ENCODE results near the gene IPCEF1. TPM values are rescaled to one million over a fixed set of nuclear protein-coding genes. Genes with fewer than 3 reads are reported as not detected.

Gene IPCEF1
- total and polyA plus RNA-seq, 4 donors, result 0.46 to 2.8 (median 1.3) TPM

- TF ChIP-seq NR2F2 (IDR thresholded peaks at IDR 0.05), result no peak
- no peak for TF ChIP-seq JUND (IDR thresholded peaks at IDR 0.05)
- no peak for TF ChIP-seq HNF4G (IDR thresholded peaks at IDR 0.05)
- TF ChIP-seq RXRA (IDR thresholded peaks at IDR 0.05), result no peak
- no peak for TF ChIP-seq CTCF (IDR thresholded peaks at IDR 0.05; ENCODE audit: low read depth, low read length, missing input control)
- TF ChIP-seq GABPA (IDR thresholded peaks at IDR 0.05 in 1 of 2, conservative IDR thresholded peaks at IDR 0.05 in 1 of 2), result no peak
- TF ChIP-seq ATF3 (IDR thresholded peaks at IDR 0.05), result no peak
- TF ChIP-seq SP1 (IDR thresholded peaks at IDR 0.05), result no peak
- no peak for TF ChIP-seq ZBTB33 (IDR thresholded peaks at IDR 0.05)
- TF ChIP-seq EGR1 (IDR thresholded peaks at IDR 0.05; ENCODE audit: low read depth in 2 of 2), result no peak
- no peak for TF ChIP-seq FOXA1 (IDR thresholded peaks at IDR 0.05)
- no peak for TF ChIP-seq HNF4A (conservative IDR thresholded peaks at IDR 0.05)
- no peak for TF ChIP-seq REST (IDR thresholded peaks at IDR 0.05)
- DNase-seq (ENCODE audit: low spot score), result no peak
- no peaks in the 10 kb centered on the region for H3K36me3 ChIP-seq (ENCODE audit: control insufficient read depth in 4 of 4, insufficient read depth in 3 of 4, low read depth in 1 of 4, low read length in 3 of 4)
- no peak overlapping the region for H3K9ac ChIP-seq (ENCODE audit: low read depth in 1 of 2, low read length in 2 of 2)
- no peaks in the 10 kb centered on the region for H3K9me3 ChIP-seq (ENCODE audit: control insufficient read depth in 4 of 4, low read length in 3 of 4)
- peaks cover 0 to 2% (median 0%) of the 10 kb centered on the region in 4 donors for H3K4me1 ChIP-seq (ENCODE audit: control insufficient read depth in 4 of 4, insufficient read depth in 4 of 4, low read length in 3 of 4)
- H3K27me3 ChIP-seq (ENCODE audit: control insufficient read depth in 4 of 4, insufficient read depth in 4 of 4, low read length in 3 of 4), result no peaks in the 10 kb centered on the region
- 67% methylated on average over 8 of the region's 8 CpGs for WGBS
- no peak overlapping the region for H3K27ac ChIP-seq (ENCODE audit: low read depth in 1 of 2, low read length in 2 of 2)
- H3K4me3 ChIP-seq (ENCODE audit: low read depth in 1 of 3, low read length in 3 of 3), result no peak overlapping the region
Observed at GRCh38 chr6:154319231-154319858, 37.3 kb downstream of the IPCEF1 start.

- H3K27me3 ChIP-seq (ENCODE audit: control insufficient read depth in 4 of 4, insufficient read depth in 4 of 4, low read length in 3 of 4), result no peaks in the 10 kb centered on the region
- no peak overlapping the region for H3K27ac ChIP-seq (ENCODE audit: low read depth in 1 of 2, low read length in 2 of 2)
- H3K9ac ChIP-seq (ENCODE audit: low read depth in 1 of 2, low read length in 2 of 2), result no peak overlapping the region
- no peaks in the 10 kb centered on the region for H3K9me3 ChIP-seq (ENCODE audit: control insufficient read depth in 4 of 4, low read length in 3 of 4)
- no peak for DNase-seq (ENCODE audit: low spot score)
- 75% methylated on average over 1 of the region's 1 CpG for WGBS
- peaks cover 0 to 2% (median 0%) of the 10 kb centered on the region in 4 donors for H3K4me1 ChIP-seq (ENCODE audit: control insufficient read depth in 4 of 4, insufficient read depth in 4 of 4, low read length in 3 of 4)
- H3K36me3 ChIP-seq (ENCODE audit: control insufficient read depth in 4 of 4, insufficient read depth in 3 of 4, low read depth in 1 of 4, low read length in 3 of 4), result no peaks in the 10 kb centered on the region
- no peak overlapping the region for H3K4me3 ChIP-seq (ENCODE audit: low read depth in 1 of 3, low read length in 3 of 3)
- TF ChIP-seq JUND (IDR thresholded peaks at IDR 0.05), result no peak
- TF ChIP-seq ZBTB33 (IDR thresholded peaks at IDR 0.05), result no peak
- no peak for TF ChIP-seq RAD21 (IDR thresholded peaks at IDR 0.05)
- TF ChIP-seq MAX (IDR thresholded peaks at IDR 0.05), result no peak
- TF ChIP-seq RXRA (IDR thresholded peaks at IDR 0.05), result no peak
- no peak for TF ChIP-seq EGR1 (IDR thresholded peaks at IDR 0.05; ENCODE audit: low read depth in 2 of 2)
- no peak for TF ChIP-seq HNF4G (IDR thresholded peaks at IDR 0.05)
- TF ChIP-seq ATF3 (IDR thresholded peaks at IDR 0.05), result no peak
- TF ChIP-seq NR2F2 (IDR thresholded peaks at IDR 0.05), result no peak
- no peak for TF ChIP-seq REST (IDR thresholded peaks at IDR 0.05)
- no peak for TF ChIP-seq FOXA1 (IDR thresholded peaks at IDR 0.05)
- no peak for TF ChIP-seq GABPA (IDR thresholded peaks at IDR 0.05 in 1 of 2, conservative IDR thresholded peaks at IDR 0.05 in 1 of 2)
- TF ChIP-seq TAF1 (conservative IDR thresholded peaks at IDR 0.05), result no peak
Observed at GRCh38 chr6:154318721-154319120, 37.9 kb downstream of the IPCEF1 start.

All from liver (tissue), 9 donors.